Limb (tissue), 2 donors: Measurements from ENCODE around the gene RAP1GAP2.
"Not testable (repeated sequence)": the region's sequence is repeated elsewhere in the genome, so short reads cannot be mapped to it uniquely, and the experiment has no call there.

ENCODE experiments used
- DNase-seq, 2 donors: peaks; one replicate each; pipeline ENCODE4 v3.0.0-alpha.2; 2016; ENCODE audit errors: extremely low spot score in 2 of 2

The RAP1GAP2 gene

GRCh38 chr17:2814481-2815341 lies 18.5 kb downstream of the RAP1GAP2 start:
- no peak for DNase-seq

DNA sequence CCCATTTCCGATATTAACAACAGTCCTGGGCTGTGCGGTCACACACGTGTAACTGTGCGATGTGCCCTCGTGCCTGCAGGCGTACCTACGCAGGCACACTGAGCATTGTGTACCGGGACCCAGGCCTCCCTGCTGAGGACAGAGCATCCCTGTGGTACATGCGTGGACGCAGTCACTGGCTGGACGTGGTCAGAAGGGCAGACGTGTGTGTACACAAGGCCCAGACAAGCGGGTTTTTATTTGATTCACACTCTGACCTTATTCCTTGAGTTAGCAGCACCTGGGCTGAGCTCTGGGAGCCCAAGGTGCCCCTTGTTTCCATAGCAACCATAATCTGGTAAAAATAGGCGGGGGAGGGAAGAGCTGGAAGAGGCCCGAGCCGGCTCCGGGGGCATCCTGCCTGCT lies 19.5 kb downstream of the RAP1GAP2 start:
- no peak for DNase-seq

DNA sequence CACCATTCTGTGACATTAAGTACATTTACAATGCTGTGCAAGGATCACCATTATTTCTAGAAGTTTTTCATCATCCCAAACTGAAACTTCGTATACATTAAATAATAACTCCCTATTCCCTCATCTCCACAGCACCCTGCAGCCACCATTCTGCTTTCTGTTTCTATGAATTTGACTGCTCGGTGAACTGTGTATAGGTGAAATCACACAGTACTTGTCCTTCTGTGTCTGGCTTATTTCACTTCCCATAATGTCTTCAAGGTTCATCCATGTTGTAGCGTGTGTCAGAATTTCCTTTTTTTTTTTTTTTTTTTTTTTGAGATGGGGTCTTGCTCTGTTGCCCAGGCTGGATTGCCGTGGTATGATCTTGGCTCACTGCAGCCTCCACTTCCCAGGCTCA lies 20.4 kb downstream of the RAP1GAP2 start:
- DNase-seq = no peak

DNA sequence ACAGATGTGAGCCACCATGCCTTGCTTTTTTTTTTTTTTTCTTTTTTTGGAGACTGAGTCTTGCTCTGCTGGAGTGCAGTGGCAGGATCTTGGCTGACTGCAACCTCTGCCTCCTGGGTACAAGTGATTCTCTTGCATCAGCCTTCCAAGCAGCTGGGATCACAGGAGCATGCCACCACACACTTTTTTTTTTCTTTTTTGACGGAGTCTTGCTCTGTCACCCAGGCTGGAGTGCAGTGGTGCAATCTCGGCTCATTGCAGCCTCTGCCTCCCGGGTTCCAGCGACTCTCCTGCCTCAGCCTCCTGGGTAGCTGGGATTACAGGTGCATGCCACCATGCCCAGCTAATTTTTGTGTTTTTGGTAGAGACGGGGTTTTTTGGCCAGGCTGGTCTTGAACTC lies 23.1 kb downstream of the RAP1GAP2 start:
- DNase-seq = not testable (repeated sequence)

DNA sequence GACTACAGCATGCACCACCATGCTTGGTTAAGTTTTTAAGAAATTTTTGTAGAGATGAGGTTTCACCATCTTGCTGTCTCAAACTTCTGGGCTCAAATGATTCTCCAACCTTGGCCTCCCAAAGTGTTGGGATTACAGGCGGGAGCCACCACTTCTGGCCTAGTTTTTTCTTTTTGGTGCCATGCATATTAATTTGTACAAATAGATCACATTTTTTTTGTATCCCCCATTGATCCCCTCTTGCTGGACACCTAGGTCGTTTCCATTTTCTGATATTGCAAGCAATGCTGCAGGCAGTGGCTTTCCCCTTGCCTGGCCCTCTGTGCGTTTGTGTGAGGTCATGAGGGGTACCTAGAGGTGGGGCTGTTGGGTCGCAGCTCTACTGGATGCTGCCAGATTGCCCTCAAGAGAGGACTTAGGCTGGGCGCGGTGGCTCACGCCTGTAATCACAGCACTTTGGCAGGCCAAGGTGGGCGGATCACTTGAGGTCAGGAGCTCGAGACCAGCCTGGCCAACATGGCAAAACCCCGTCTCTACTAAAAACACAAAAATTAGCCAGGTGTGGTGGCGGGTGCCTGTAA lies 23.8 kb downstream of the RAP1GAP2 start:
- DNase-seq = no peak

GRCh38 chr17:2821868-2822267 lies 25.6 kb downstream of the RAP1GAP2 start:
- DNase-seq = no peak

DNA sequence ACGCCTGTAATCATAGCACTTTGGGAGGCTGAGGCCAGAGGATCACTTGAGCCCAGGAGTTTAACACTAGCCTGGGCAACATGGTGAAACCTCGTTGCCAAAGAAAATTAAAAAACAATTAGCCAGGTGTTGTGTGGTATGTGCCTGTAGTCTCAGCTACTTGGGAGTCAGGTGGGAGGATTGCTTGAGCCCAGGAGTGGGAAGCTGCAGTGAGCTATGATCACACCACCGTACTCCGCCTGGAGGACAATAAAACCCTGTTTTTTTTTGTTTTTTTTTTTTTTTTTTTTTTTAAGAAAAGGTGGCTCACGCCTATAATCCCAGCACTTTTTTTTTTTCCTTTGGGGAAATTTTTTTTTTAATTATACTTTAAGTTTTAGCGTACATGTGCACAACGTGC lies 26.1 kb downstream of the RAP1GAP2 start:
- no peak for DNase-seq

GRCh38 chr17:2825253-2825970 lies 29.2 kb downstream of the RAP1GAP2 start:
- DNase-seq = no peak

GRCh38 chr17:2828397-2829038 lies 32.3 kb downstream of the RAP1GAP2 start:
- DNase-seq = peak; percentile 38 to 87

DNA sequence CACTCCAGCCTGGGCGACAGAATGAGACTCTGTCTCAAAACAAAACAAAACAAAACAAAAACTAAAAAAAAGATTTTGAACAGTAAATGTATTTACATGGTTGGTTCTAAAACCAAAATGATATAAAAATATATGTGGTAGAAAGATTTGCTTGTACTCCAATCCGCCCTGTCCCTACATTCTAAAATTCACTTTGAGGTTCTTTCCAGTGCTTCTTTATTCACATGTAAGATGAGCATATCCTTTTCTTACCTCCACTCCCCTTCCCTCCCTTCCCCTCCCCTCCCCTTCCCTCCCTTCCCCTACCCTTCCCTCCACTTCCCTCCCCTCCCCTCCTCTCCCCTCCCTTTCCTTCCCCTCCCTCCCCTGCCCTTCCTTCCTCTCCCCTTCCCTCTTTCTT lies 34.4 kb downstream of the RAP1GAP2 start:
- DNase-seq = no peak

GRCh38 chr17:2835780-2836179 lies 39.5 kb downstream of the RAP1GAP2 start:
- no peak for DNase-seq

DNA sequence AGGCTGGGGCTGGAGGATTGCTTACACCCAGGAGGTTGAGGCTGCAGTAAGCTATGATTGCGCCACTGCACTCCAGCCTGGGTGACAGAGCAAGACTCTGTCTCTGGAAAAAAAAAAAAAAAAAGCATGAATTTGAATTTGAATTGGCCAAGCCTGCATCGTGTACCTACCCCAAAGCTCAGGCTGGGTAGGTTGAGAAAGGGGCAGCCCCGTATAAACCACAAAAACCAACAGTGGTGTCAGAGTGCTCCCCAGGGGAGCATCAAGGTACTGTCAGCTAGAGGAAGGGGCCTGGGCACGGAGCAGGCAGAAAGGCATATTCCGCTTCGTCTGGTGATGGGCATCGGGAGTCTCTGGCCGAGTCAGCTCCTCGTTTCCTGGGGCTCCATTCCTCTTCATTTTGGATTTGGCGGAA lies 40.9 kb downstream of the RAP1GAP2 start:
- DNase-seq = no peak

GRCh38 chr17:2841606-2842005 lies 45.4 kb downstream of the RAP1GAP2 start:
- DNase-seq = no peak

GRCh38 chr17:2842464-2842863 lies 46.2 kb downstream of the RAP1GAP2 start:
- DNase-seq = no peak

- DNase-seq = no peak
These were observed 48.2 kb downstream of the RAP1GAP2 start for GRCh38 chr17:2844416-2844815.

DNA sequence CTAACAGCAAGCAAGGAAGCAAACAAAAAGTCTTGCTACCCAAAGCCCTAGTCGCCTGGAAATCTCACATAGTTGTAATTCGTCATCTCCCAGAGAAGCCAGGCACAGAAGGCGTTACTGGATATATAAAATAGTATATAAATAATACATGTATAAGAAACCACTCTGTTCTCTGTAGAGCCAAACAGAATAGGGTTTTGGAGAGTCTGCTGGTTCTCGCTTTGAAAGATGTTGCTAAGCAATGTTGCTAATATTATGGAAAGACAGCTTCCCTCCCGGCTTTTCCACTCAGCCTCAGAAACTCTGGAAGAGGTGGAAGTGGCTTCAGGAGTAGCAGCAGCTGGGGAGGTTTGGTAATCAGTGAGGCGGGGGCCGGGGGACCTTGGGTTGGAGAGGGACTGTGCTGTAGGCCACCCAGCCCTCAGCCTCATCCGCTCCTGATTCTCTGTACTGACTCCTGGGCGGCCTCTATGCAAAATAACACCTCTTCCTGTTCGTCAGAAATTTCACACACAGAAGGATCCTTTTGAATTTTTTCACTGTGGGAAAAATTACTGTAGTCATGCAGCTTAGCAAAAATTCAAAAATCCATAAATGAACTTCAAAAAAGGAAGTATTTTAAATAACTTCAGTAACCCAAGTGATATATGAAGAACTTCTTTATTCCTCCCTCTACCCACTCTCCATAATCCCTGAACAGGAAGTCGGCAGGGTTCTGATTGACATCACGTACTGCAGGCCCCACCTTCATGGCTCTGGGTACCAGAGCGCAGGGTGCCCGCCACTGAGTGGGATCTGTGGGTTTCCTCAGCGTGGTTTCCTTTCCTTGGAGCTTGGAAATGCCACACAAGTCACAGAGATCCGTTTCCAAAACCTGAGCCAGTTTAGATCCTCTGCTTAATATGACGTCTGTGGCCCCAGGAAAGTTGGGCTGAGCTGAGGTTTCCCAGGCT lies 51.4 kb downstream of the RAP1GAP2 start:
- DNase-seq = peak; percentile 20 to 58

DNA sequence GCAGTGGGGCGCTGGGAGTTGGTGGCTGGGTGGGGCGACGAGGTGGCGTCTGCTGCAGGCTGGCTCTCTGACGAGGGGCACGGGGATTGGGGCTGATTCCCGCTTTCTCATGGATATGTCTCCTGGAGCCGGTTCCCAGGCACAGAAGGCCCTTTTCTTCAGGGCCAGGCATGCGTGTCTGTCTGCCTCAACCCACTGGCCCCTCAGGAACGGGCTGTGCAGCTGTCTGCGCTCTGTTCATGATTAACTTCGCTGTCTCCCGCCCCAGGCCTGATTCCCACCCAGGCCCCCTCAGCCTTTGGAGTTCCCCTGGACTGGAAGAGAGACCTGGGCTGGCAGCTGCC lies 53.1 kb downstream of the RAP1GAP2 start:
- DNase-seq = peak; percentile 24 to 65

DNA sequence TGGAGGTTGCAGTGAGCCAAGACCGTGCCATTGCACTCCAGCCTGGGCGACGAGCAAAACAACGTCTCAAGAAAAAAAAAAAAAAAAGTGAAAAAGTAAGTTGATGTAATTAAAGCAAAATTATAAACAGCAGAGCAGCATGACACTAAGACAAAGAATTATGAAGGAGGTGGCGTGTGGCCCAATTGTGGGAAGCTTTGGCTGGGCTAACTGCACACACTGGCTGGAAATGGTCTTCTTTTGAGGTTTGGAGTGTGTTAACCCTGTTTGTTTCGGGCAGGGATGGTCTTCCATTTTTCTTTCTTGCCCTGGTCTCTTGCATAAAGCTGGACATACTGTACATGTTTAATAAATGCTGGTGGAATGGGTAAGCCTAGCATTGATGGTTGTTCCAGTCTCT lies 54.8 kb downstream of the RAP1GAP2 start:
- no peak for DNase-seq

DNA sequence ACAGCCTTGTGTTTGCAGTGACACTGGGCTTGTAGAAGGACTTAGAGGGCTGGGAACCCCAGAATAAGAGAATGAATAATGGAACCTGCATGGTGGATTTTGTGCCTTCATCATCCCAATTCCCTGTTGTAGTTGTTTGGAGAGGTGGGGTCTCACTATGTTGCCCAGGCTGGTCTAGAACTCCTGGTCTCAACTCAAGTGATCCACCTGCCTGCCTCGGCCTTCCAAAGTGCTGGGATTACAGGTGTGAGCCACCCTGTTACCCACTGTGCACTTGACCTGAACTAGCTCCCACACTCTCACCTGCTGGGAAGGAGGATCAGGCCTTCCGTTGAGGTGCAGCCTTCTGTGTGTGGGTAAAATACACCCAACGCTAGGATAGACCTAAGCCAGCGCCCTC lies 55.4 kb downstream of the RAP1GAP2 start:
- no peak for DNase-seq

DNA sequence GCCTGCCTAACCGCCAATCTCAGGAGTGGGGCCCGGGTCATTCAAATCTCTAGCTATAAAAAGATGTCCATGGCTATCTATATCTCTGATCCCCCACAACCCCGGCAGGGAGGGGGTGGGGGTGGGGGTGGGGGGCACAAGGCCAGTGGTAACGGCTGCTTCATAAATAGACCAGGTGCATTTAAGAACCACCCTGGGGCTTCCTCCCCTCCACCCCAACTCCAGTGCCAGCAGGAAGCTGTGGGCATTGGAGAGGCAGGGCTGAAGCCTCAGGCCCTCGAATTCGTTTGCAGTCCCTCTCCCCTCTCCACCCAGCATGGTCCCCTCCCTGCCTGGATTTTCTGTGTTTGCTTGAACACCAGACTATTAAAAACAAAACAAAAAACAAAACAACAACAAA lies 56.0 kb downstream of the RAP1GAP2 start:
- no peak for DNase-seq

- DNase-seq = peak in 1 of 2 donors; percentile 46
These were observed 56.6 kb downstream of the RAP1GAP2 start for GRCh38 chr17:2852729-2853282.
